Chondrocyte (in vitro differentiated cells): ENCODE measurements around the gene FANCG. TPM values are rescaled to one million over a fixed set of nuclear protein-coding genes. Genes with fewer than 3 reads are reported as not detected.

ENCODE experiments used
- DNase-seq: peaks from one replicate; pipeline ENCODE4 v3.0.0; 2021; ENCODE audit warnings: mixed read lengths, low spot score
- H3K27ac Mint-ChIP-seq: one replicate; pipeline ENCODE4 v1.8.0; 2021; ENCODE audit warnings: mild to moderate bottlenecking, moderate library complexity, mixed read lengths; ENCODE audit not compliant: unreplicated experiment
- H3K27me3 Mint-ChIP-seq: 2 replicates; pipeline ENCODE4 v1.8.0; 2021; ENCODE audit warnings: low read depth, mixed read lengths
- H3K36me3 Mint-ChIP-seq: 2 replicates; pipeline ENCODE4 v1.8.0; 2021; ENCODE audit warnings: low read depth, mixed read lengths
- H3K4me1 Mint-ChIP-seq: 2 replicates; pipeline ENCODE4 v1.8.0; 2021; ENCODE audit warnings: low read depth, mild to moderate bottlenecking, mixed read lengths
- H3K4me3 Mint-ChIP-seq: one replicate; pipeline ENCODE4 v1.8.0; 2021; ENCODE audit warnings: mild to moderate bottlenecking, moderate library complexity, mixed read lengths; ENCODE audit not compliant: unreplicated experiment
- H3K9me3 Mint-ChIP-seq: 2 replicates; pipeline ENCODE4 v1.8.0; 2021; ENCODE audit warnings: low read depth, mixed read lengths
- total RNA-seq: library from RNA; stranded (reverse); gene quantifications from 3 replicates; pipeline ENCODE4 v1.2.1, GENCODE V29; 2021
- TF ChIP-seq, protein P1 (sequence below): fragments of 200-600 bp; sonication (generic); IDR thresholded peaks from 2 replicates; pipeline ENCODE4 v1.5.0; 2021; ENCODE audit warnings: antibody characterized with exemption, mild to moderate bottlenecking, moderate library complexity

FANCG gene
- total RNA-seq, 1 donor from 2014 or later = 14.9 TPM

GRCh38 chr9:35027860-35028259 is 51.9 kb downstream of the FANCG start:
- H3K9me3 Mint-ChIP-seq = no peaks in the 10 kb centered on the region
- TF ChIP-seq, protein P1, sequence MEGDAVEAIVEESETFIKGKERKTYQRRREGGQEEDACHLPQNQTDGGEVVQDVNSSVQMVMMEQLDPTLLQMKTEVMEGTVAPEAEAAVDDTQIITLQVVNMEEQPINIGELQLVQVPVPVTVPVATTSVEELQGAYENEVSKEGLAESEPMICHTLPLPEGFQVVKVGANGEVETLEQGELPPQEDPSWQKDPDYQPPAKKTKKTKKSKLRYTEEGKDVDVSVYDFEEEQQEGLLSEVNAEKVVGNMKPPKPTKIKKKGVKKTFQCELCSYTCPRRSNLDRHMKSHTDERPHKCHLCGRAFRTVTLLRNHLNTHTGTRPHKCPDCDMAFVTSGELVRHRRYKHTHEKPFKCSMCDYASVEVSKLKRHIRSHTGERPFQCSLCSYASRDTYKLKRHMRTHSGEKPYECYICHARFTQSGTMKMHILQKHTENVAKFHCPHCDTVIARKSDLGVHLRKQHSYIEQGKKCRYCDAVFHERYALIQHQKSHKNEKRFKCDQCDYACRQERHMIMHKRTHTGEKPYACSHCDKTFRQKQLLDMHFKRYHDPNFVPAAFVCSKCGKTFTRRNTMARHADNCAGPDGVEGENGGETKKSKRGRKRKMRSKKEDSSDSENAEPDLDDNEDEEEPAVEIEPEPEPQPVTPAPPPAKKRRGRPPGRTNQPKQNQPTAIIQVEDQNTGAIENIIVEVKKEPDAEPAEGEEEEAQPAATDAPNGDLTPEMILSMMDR = no peak
- no peak overlapping the region for H3K27ac Mint-ChIP-seq
- H3K36me3 Mint-ChIP-seq = peaks cover 28% of the 10 kb centered on the region
- no peaks in the 10 kb centered on the region for H3K27me3 Mint-ChIP-seq
- H3K4me3 Mint-ChIP-seq = no peak overlapping the region
- peaks cover 10% of the 10 kb centered on the region for H3K4me1 Mint-ChIP-seq
- no peak for DNase-seq

DNA sequence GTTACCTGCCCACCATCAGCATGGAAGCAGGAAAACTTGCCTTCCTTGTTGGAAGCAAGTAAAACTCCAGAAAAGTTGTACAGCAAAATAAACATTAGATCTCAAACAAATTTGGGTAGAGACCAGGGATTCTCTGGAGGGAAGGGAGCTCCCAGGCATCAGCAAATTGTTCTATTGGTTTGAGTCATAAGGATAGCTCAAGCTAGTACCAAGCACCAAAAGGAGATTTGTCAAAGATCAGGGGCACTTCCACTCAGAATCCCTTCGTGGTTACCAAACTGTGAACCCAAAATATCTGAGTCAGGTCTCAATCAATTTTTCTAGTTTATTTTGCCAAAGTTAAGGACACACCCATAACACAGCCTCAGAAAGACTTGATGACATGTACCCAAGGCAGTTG is 52.4 kb downstream of the FANCG start:
- peaks cover 26% of the 10 kb centered on the region for H3K36me3 Mint-ChIP-seq
- TF ChIP-seq, protein P1 = no peak
- H3K4me3 Mint-ChIP-seq = no peak overlapping the region
- no peaks in the 10 kb centered on the region for H3K27me3 Mint-ChIP-seq
- peaks cover 10% of the 10 kb centered on the region for H3K4me1 Mint-ChIP-seq
- peak overlapping the region; percentile 32 for H3K27ac Mint-ChIP-seq
- no peak for DNase-seq
- H3K9me3 Mint-ChIP-seq = no peaks in the 10 kb centered on the region

DNA sequence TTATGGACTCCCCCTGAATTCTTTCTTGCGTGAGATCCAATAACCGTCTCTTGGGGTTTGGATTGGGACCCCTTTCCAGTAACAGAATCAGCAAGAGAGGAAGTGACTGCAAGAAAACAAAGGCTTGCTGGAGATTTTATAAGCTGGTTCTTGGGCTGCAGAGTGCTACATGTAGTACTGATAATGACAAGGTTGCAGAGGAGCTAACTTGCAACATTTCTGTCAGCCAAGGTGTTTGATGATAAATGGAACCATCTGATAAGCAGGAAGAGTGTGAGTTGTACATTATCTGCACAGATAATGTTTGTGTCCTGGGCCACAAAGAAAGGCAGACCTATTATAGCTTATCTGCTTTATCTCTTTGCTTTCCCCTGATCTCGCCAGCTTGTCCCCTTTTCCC is 53.1 kb downstream of the FANCG start:
- DNase-seq = no peak
- no peak overlapping the region for H3K27ac Mint-ChIP-seq
- no peaks in the 10 kb centered on the region for H3K9me3 Mint-ChIP-seq
- no peaks in the 10 kb centered on the region for H3K27me3 Mint-ChIP-seq
- no peak overlapping the region for H3K4me3 Mint-ChIP-seq
- TF ChIP-seq, protein P1 = no peak
- peaks cover 31% of the 10 kb centered on the region for H3K36me3 Mint-ChIP-seq
- H3K4me1 Mint-ChIP-seq = peaks cover 10% of the 10 kb centered on the region

Other genes starting within 250 kb of the FANCG start
- 0.30 to 1.0 TPM in 2 of 3 replicates, not detected in the other for gene PHF24, start 121.7 kb downstream of the FANCG start, total RNA-seq
- 10.2 to 17.4 TPM (median 15.2 TPM) in 3 replicates for gene DNAJB5, start 90.2 kb downstream of the FANCG start, total RNA-seq
- 247 to 360 TPM (median 254 TPM) in 3 replicates for gene VCP, start 7.3 kb downstream of the FANCG start, total RNA-seq
- 25.7 to 35.3 TPM (median 26.2 TPM) in 3 replicates for gene PIGO, start 16.6 kb upstream of the FANCG start, total RNA-seq
- 71.4 to 82.0 TPM (median 71.7 TPM) in 3 replicates for gene STOML2, start 23.2 kb upstream of the FANCG start, total RNA-seq
- 39.7 to 45.7 TPM (median 43.2 TPM) in 3 replicates for gene ATOSB, start 35.9 kb upstream of the FANCG start, total RNA-seq
- gene UNC13B, start 82.1 kb upstream of the FANCG start, total RNA-seq = 29.8 to 32.8 TPM (median 31.8 TPM) in 3 replicates